AG04450 (cell line): ENCODE data around the gene RAI1. TPM values are rescaled to one million over a fixed set of nuclear protein-coding genes. Genes with fewer than 3 reads are reported as not detected.

ENCODE experiments used
- CTCF ChIA-PET: fragments of 300-600, 350-600 bp; formaldehyde crosslinking; extraction: SDS; loops from one replicate; lab custom pipeline; 2022; ENCODE audit warnings: antibody characterized with exemption, inconsistent platforms; lab: Charles Lee
- POLR2A ChIA-PET: fragments of 350-600 bp; formaldehyde crosslinking; extraction: SDS; loops from one replicate; lab custom pipeline; 2021; ENCODE audit warnings: antibody characterized with exemption, inconsistent platforms; lab: Yijun Ruan, JAX
- DNase-seq: peaks from one replicate; pipeline ENCODE4 v3.0.0-alpha.2; 2011; ENCODE audit warnings: low read depth, low spot score
- H3K27ac ChIP-seq: one replicate; pipeline ENCODE4 v1.5.1; 2012; ENCODE audit warnings: low read depth, low read length, control low read depth
- H3K27me3 ChIP-seq: one replicate; pipeline ENCODE4 v1.6.0; 2012; ENCODE audit warnings: low read length; ENCODE audit not compliant: control insufficient read depth, insufficient read depth
- H3K4me3 ChIP-seq: 2 replicates; pipeline ENCODE4 v1.5.1; 2011; ENCODE audit warnings: mild to moderate bottlenecking, low read depth, low read length, control low read depth
- H3K9me3 ChIP-seq: 2 replicates; pipeline ENCODE4 v1.5.1; 2012; ENCODE audit warnings: low read length; ENCODE audit not compliant: control insufficient read depth, insufficient read depth
- CTCF ChIP-seq: IDR thresholded peaks from 2 replicates; pipeline ENCODE4 v1.5.1; 2011; ENCODE audit warnings: low read depth, low read length, control low read depth, inconsistent platforms
- polyA plus RNA-seq: library from polyadenylated mRNA; depleted of rRNA; stranded (reverse); fragments of >200 nt; gene quantifications from 2 replicates; pipeline ENCODE4 v1.2.3, GENCODE V29; 2011

Gene RAI1
- polyA plus RNA-seq, 1 experiment: 2.1 TPM

GRCh38 chr17:17815062-17815406 is 133.8 kb downstream of the RAI1 start:
- no peak overlapping the region for H3K27ac ChIP-seq
- H3K9me3 ChIP-seq: peaks cover 5% of the 10 kb centered on the region; the same call in 1 of the 2 replicates
- CTCF ChIA-PET: interaction anchor here (0.6 kb wide), 1 partner anchor 259 kb away, joined by 3 read pairs; no protein-coding TSS in a partner anchor
- DNase-seq: no peak
- TF ChIP-seq CTCF: no peak
- H3K27me3 ChIP-seq: no peaks in the 10 kb centered on the region
- POLR2A ChIA-PET: no interaction called here
- H3K4me3 ChIP-seq: no peak overlapping the region

- no peak for DNase-seq
- no peak for TF ChIP-seq CTCF
- no peak overlapping the region for H3K27ac ChIP-seq
- no peak overlapping the region for H3K4me3 ChIP-seq
- ChIA-PET POLR2A (no interaction called here), CTCF (interaction anchor here (0.6 kb wide), 1 partner anchor 259 kb away, joined by 3 read pairs; no protein-coding TSS in a partner anchor)
- H3K9me3 ChIP-seq: no peaks in the 10 kb centered on the region; the same call in 1 of the 2 replicates
- no peaks in the 10 kb centered on the region for H3K27me3 ChIP-seq
Observed at GRCh38 chr17:17815436-17816200, 134.4 kb downstream of the RAI1 start.

- DNase-seq: no peak
- POLR2A ChIA-PET: no interaction called here
- no peak for TF ChIP-seq CTCF
- Histone ChIP-seq H3K27me3 (no peaks in the 10 kb centered on the region), H3K4me3 (no peak overlapping the region), H3K9me3 (no peaks in the 10 kb centered on the region), H3K27ac (no peak overlapping the region)
- CTCF ChIA-PET: no interaction called here
Observed at GRCh38 chr17:17816240-17816814, 135.1 kb downstream of the RAI1 start.

GRCh38 chr17:17816831-17817551 is 135.7 kb downstream of the RAI1 start:
- DNase-seq: no peak
- ChIA-PET CTCF (no interaction called here), POLR2A (no interaction called here)
- Histone ChIP-seq H3K9me3 (no peaks in the 10 kb centered on the region), H3K27ac (no peak overlapping the region), H3K27me3 (no peaks in the 10 kb centered on the region), H3K4me3 (no peak overlapping the region)
- TF ChIP-seq CTCF: 0 out of 2 replicates have a peak, but pooled peaks have one; percentile 10
